Measurements from ENCODE around the gene PLCXD3.
"Not testable (repeated sequence)": the region's sequence is repeated elsewhere in the genome, so short reads cannot be mapped to it uniquely, and the experiment has no call there.

PLCXD3 gene

GRCh38 chr5:41339339-41339738, 171.1 kb downstream of the PLCXD3 start:
- no peak for DNase-seq

GRCh38 chr5:41338136-41338675, 172.2 kb downstream of the PLCXD3 start:
- DNase-seq: no peak

- DNase-seq: no peak
Observed at GRCh38 chr5:41337724-41338123, 172.7 kb downstream of the PLCXD3 start.

- DNase-seq: no peak
Observed at GRCh38 chr5:41337216-41337615, 173.2 kb downstream of the PLCXD3 start.

- DNase-seq: no peak
Observed at GRCh38 chr5:41336471-41336870, 173.9 kb downstream of the PLCXD3 start.

GRCh38 chr5:41335596-41336181, 174.7 kb downstream of the PLCXD3 start:
- DNase-seq: no peak

- no peak for DNase-seq
Observed at GRCh38 chr5:41334758-41335157, 175.6 kb downstream of the PLCXD3 start.

GRCh38 chr5:41334221-41334620, 176.2 kb downstream of the PLCXD3 start:
- no peak for DNase-seq

- no peak for DNase-seq
Observed at GRCh38 chr5:41325074-41325473, 185.3 kb downstream of the PLCXD3 start.

- not testable (repeated sequence) for DNase-seq
Observed at GRCh38 chr5:41322826-41323225, 187.6 kb downstream of the PLCXD3 start.

- no peak for DNase-seq
Observed at GRCh38 chr5:41312478-41313060, 197.8 kb downstream of the PLCXD3 start.

GRCh38 chr5:41312066-41312465, 198.3 kb downstream of the PLCXD3 start:
- no peak for DNase-seq

- DNase-seq: no peak
Observed at GRCh38 chr5:41309275-41309674, 201.1 kb downstream of the PLCXD3 start.

- DNase-seq: no peak
Observed at GRCh38 chr5:41306005-41306404, 204.4 kb downstream of the PLCXD3 start.

- no peak for DNase-seq
Observed at GRCh38 chr5:41305056-41305455, 205.3 kb downstream of the PLCXD3 start.

GRCh38 chr5:41296066-41296465, 214.3 kb downstream of the PLCXD3 start:
- DNase-seq: no peak

GRCh38 chr5:41291323-41291722, 219.1 kb downstream of the PLCXD3 start:
- no peak for DNase-seq

- no peak for DNase-seq
Observed at GRCh38 chr5:41290810-41291209, 219.6 kb downstream of the PLCXD3 start.

- no peak for DNase-seq
Observed at GRCh38 chr5:41289970-41290464, 220.4 kb downstream of the PLCXD3 start.

- DNase-seq: no peak
Observed at GRCh38 chr5:41286696-41287095, 223.7 kb downstream of the PLCXD3 start.

GRCh38 chr5:41286165-41286564, 224.2 kb downstream of the PLCXD3 start:
- no peak for DNase-seq

GRCh38 chr5:41284938-41285337, 225.5 kb downstream of the PLCXD3 start:
- no peak for DNase-seq

GRCh38 chr5:41281215-41281810, 229.1 kb downstream of the PLCXD3 start:
- no peak for DNase-seq

GRCh38 chr5:41279040-41279439, 231.4 kb downstream of the PLCXD3 start:
- DNase-seq: no peak

All from stimulated activated CD4-positive, alpha-beta T cell treated with anti-CD3 and anti-CD28 coated beads, Interleukin-12 subunit alpha, Interleukin-12 subunit beta, amount 100 ng/mL, for 4 hours (primary cell).